Measurements from ENCODE around the gene NHERF2.

NHERF2 gene

GRCh38 chr16:2038382-2039231 lies 11.9 kb downstream of the NHERF2 start:
- DNase-seq (ENCODE audit: low read depth in 2 of 2): no peak
- TF ChIP-seq CTCF (IDR thresholded peaks at IDR 0.05; ENCODE audit: low read depth, low read length): no peak
- H3K4me3 ChIP-seq (replicated peaks in 1 of 2; ENCODE audit: low read depth in 2 of 2, low read length in 2 of 2): no peak overlapping the region

DNA sequence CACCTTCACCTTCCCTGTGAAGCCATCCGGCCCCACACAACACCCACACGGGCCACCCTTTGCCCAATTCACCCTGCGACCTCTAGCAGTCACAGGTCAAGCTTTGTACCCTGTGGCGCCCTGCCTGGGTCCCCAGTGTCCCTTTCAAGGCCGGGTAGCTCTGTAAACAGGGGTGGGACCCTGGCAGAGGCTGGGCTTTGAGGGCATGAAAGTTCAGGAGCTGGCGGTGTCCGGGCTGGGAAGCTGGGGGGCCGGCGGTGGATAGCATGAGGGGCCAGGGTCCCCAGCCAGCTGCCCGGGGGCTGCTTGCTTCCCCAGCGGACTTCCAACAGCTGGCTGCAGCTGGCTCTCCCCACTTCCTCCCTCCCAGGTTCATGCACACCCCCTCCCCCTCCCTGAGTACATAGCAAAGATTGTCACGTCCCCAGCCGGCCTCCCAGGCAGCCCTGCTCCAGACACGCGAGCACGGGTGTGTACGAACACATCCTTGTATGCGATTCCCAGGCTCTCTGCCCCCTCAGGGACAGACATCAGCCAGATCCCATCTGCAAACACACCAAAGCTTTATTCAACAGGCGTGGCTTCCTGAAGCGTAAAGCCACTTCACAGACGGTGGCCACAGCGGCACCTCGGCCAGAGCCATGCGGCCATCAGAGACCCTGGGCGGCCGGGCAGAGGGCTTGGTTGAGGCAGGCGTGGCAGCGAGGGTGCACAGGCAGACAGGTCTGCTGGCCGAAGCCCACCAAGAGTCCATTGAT lies 12.8 kb downstream of the NHERF2 start:
- TF ChIP-seq CTCF (IDR thresholded peaks at IDR 0.05; ENCODE audit: low read depth, low read length): no peak
- no peak overlapping the region for H3K4me3 ChIP-seq (replicated peaks in 1 of 2; ENCODE audit: low read depth in 2 of 2, low read length in 2 of 2)
- peak; percentile 85 to 89 for DNase-seq (ENCODE audit: low read depth in 2 of 2)

- no peak for TF ChIP-seq CTCF (IDR thresholded peaks at IDR 0.05; ENCODE audit: low read depth, low read length)
- DNase-seq (ENCODE audit: low read depth in 2 of 2): no peak
- no peak overlapping the region for H3K4me3 ChIP-seq (replicated peaks in 1 of 2; ENCODE audit: low read depth in 2 of 2, low read length in 2 of 2)
These were observed 13.5 kb downstream of the NHERF2 start for GRCh38 chr16:2040041-2040786.

GRCh38 chr16:2040787-2041522 lies 14.3 kb downstream of the NHERF2 start:
- no peak overlapping the region for H3K4me3 ChIP-seq (replicated peaks in 1 of 2; ENCODE audit: low read depth in 2 of 2, low read length in 2 of 2)
- no peak for TF ChIP-seq CTCF (IDR thresholded peaks at IDR 0.05; ENCODE audit: low read depth, low read length)
- peak in 1 of 2 donors; percentile 62 for DNase-seq (ENCODE audit: low read depth in 2 of 2)

DNA sequence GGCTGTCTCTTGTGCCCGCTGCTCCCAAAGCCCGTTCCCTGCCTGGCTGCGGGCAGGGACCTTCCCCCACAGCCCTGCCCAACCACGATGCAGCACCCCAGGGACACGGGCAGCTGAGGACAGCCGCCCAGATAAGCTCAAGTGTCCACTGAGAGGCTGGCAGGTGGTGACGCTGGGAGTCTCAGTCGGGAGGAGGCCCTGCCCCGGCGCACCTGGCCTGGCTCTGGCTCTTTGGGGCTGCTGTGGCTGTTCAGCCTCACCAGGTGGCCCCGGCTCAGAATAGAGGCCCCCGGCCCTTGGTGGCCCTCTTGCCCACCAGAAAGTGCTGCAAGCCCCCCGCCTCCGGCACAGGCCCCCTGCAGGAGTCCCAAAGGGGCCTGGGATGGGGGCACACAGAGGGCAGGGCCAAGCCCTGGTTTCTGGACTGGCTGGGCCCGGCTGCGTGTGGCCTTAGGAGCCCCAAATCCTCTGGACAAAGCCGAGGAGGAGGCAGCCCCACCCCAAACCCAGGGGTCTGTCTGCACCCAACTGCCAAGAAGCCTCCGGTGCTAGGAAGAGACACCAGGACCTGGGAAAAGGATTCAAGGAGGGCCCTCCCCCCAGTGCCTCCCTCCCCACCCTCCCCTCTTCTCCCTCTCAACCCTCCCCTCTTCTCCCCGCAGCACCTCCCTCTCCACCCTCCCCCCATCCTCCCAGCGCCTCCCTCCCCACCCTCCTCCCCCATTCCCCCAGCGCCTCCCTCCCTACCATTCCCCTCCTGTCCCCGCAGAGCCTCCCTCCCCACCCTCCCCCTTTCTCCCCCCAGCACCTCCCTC lies 15.7 kb downstream of the NHERF2 start:
- TF ChIP-seq CTCF (IDR thresholded peaks at IDR 0.05; ENCODE audit: low read depth, low read length): no peak
- no peak overlapping the region for H3K4me3 ChIP-seq (replicated peaks in 1 of 2; ENCODE audit: low read depth in 2 of 2, low read length in 2 of 2)
- DNase-seq (ENCODE audit: low read depth in 2 of 2): no peak
